Heart left ventricle (tissue), 13 donors: Measurements from ENCODE around the gene CCDC88B.

Source experiments
- CTCF ChIP-seq, 12 donors: fragments of 200-600 bp; sonication (generic) in 4 of 12; IDR thresholded peaks; one replicate each; pipeline versions ENCODE4 v1.5.0 to v1.8.0; 2018 to 2022; ENCODE audit warnings: antibody characterized with exemption in 12 of 12, mild to moderate bottlenecking in 5 of 12
- POLR2A ChIP-seq, 2 donors: fragments of 450-650 bp; IDR thresholded peaks; one replicate each; pipeline ENCODE4 v1.6.1; 2017; ENCODE audit warnings: antibody characterized with exemption in 2 of 2, mild to moderate bottlenecking in 2 of 2, moderate library complexity in 2 of 2
- donor health status: ischemic (EF 13 %, LVEDD 7.1; RV severe dilation, severe dysfunction).
- donor health status: DM: no; HTN: yes; CAD: no.
- donor health status: DM: no; HTN: no; CAD: no.
- donor health status: ischemic (EF 25% LVEDD 6.9; RV normal size, moderate dysfunction).
- donor health status: ischemic (EF 25% LVEDD 5.7; RV mildly dilated, moderate dysfunction).
- donor health status: ischemic (EF 35%, LVEDD 5.7; RV mildly dilated, moderate dysfunction).
- donor health status: nonischemic (EF 11% LVEDD 7.7; RV severe dilation, severe dysfunction).
- donor health status: DM: yes; HTN: yes; CAD: no.
- donor health status: PGD.
- donor health status: ischemic (EF 29% LVEDD 5.4; RV normal size, mild dysfunction).
- donor health status: nonischemic (EF 23%, LVEDD 6.1; RV moderate dilation, normal function).

- TF ChIP-seq CTCF (IDR thresholded peaks at IDR 0.05) (no peak), POLR2A (IDR thresholded peaks at IDR 0.05) (no peak)
Observed at GRCh38 chr11:64296830-64297698, 42.9 kb upstream of the CCDC88B start.
